Caco-2 (cell line): ENCODE results near the gene DCST1. TPM values are rescaled to one million over a fixed set of nuclear protein-coding genes. Genes with fewer than 3 reads are reported as not detected.
A peak's percentile ranks its signal among the peaks of the same experiment; 100 is the strongest.

Experiments used
- BruUV-seq: library from RNA; stranded (reverse); fragments of 400-500 nt; replicated peaks from 2 replicates; lab custom pipeline; 2021; lab: Mats Ljungman, UMichigan
- CTCF ChIA-PET: fragments of 300-600 bp; sonication (Branson Sonifier 250); formaldehyde crosslinking; loops from one replicate; lab custom pipeline; 2022; ENCODE audit warnings: antibody characterized with exemption; lab: Charles Lee
- POLR2A ChIA-PET: fragments of 300-600 bp; sonication (Branson Sonifier 250); formaldehyde crosslinking; loops from one replicate; lab custom pipeline; 2022; ENCODE audit warnings: antibody characterized with exemption; lab: Charles Lee
- DNase-seq, 2 experiments: peaks; one replicate each; pipeline versions ENCODE4 v3.0.0 to v3.0.0-alpha.2; 2020 to 2022
- H3K27me3 ChIP-seq: replicated peaks from 2 replicates; pipeline ENCODE4 v1.6.0; 2011; ENCODE audit warnings: low read length; ENCODE audit not compliant: control insufficient read depth, insufficient read depth
- H3K36me3 ChIP-seq: 2 replicates; pipeline ENCODE4 v1.5.1; 2011; ENCODE audit warnings: low read length; ENCODE audit not compliant: control insufficient read depth, insufficient read depth
- H3K4me1 ChIP-seq: fragments of 250-450 bp; sonication (Bioruptor Pico); 2 replicates; pipeline ENCODE4 v1.5.1; 2020; ENCODE audit warnings: mild to moderate bottlenecking
- H3K4me3 ChIP-seq: 2 replicates; pipeline ENCODE4 v1.5.1; 2011; ENCODE audit warnings: low read depth, mild to moderate bottlenecking, control low read depth, low read length
- H3K9me3 ChIP-seq: fragments of 250-450 bp; sonication (Bioruptor Pico); 2 replicates; pipeline ENCODE4 v1.5.1; 2020; ENCODE audit warnings: mild to moderate bottlenecking, moderate library complexity
- H3K27ac Mint-ChIP-seq: one replicate; pipeline ENCODE4 v1.8.0; 2022; ENCODE audit warnings: mixed read lengths; ENCODE audit not compliant: unreplicated experiment
- H3K27me3 Mint-ChIP-seq: one replicate; pipeline ENCODE4 v1.8.0; 2022; ENCODE audit warnings: mixed read lengths; ENCODE audit not compliant: insufficient read depth, unreplicated experiment
- H3K36me3 Mint-ChIP-seq: one replicate; pipeline ENCODE4 v1.8.0; 2022; ENCODE audit warnings: mild to moderate bottlenecking, mixed read lengths; ENCODE audit not compliant: insufficient read depth, unreplicated experiment
- H3K4me1 Mint-ChIP-seq: one replicate; pipeline ENCODE4 v1.8.0; 2022; ENCODE audit warnings: low read depth, mixed read lengths; ENCODE audit not compliant: unreplicated experiment
- H3K4me3 Mint-ChIP-seq: one replicate; pipeline ENCODE4 v1.8.0; 2022; ENCODE audit warnings: mild to moderate bottlenecking, moderate library complexity, mixed read lengths; ENCODE audit not compliant: unreplicated experiment
- H3K9me3 Mint-ChIP-seq: one replicate; pipeline ENCODE4 v1.8.0; 2022; ENCODE audit warnings: mixed read lengths; ENCODE audit not compliant: unreplicated experiment
- CTCF ChIP-seq, 2 experiments: fragments of 200-600 bp in 1 of 2; IDR thresholded peaks; 1 replicate in 1 of 2; 2 replicates in 1 of 2; pipeline versions ENCODE4 v1.5.1 to v1.8.0; 2011 to 2022; ENCODE audit warnings: antibody characterized with exemption in 1 of 2, control low read depth in 1 of 2, inconsistent platforms in 1 of 2, low read depth in 1 of 2, low read length in 1 of 2, mild to moderate bottlenecking in 1 of 2, moderate library complexity in 1 of 2; ENCODE audit not compliant: insufficient read depth in 1 of 2, severe bottlenecking in 1 of 2, unreplicated experiment in 1 of 2
- intact Hi-C: fragments of 100-400 bp; cut with micrococcal nuclease; formaldehyde crosslinking; loops from one replicate; pipeline ENCODE4 v1.10.0; 2022; ENCODE audit not compliant: unreplicated experiment
- total RNA-seq: library from RNA; stranded (reverse); gene quantifications from 2 replicates; pipeline ENCODE4 v1.2.3, GENCODE V29; 2022

The DCST1 gene
- total RNA-seq, 1 experiment from 2014 or later: not detected

- H3K4me3 Mint-ChIP-seq: no peak overlapping the region
- no peak overlapping the region for H3K27ac Mint-ChIP-seq
- Histone ChIP-seq H3K4me1 (peaks cover 26% of the 10 kb centered on the region), H3K27me3 (no peaks in the 10 kb centered on the region), H3K9me3 (no peaks in the 10 kb centered on the region), H3K36me3 (no peaks in the 10 kb centered on the region), H3K4me3 (no peak overlapping the region)
- no TSS peak for BruUV-seq
- H3K27me3 Mint-ChIP-seq: peaks cover 6% of the 10 kb centered on the region
- CTCF ChIA-PET: interaction anchor here (2.5 kb wide), 1 partner anchor 81 kb away, joined by 18 read pairs; no protein-coding TSS in a partner anchor
- peaks cover 6% of the 10 kb centered on the region for H3K4me1 Mint-ChIP-seq
- peaks cover 8% of the 10 kb centered on the region for H3K36me3 Mint-ChIP-seq
- H3K9me3 Mint-ChIP-seq: no peaks in the 10 kb centered on the region
- intact Hi-C loops: loop anchor here (10.0 kb wide), 2 partner anchors 212 to 422 kb away; partner anchors contain the start of gene KCNN3
- no peak for TF ChIP-seq CTCF (IDR thresholded peaks at IDR 0.05; ENCODE audit: insufficient read depth in 1 of 2, low read depth in 1 of 2, low read length in 1 of 2, severe bottlenecking in 1 of 2, unreplicated experiment in 1 of 2)
- no peak for DNase-seq
- POLR2A ChIA-PET: no interaction called here
Observed at GRCh38 chr1:155086856-155087535, 53.4 kb downstream of the DCST1 start.

GRCh38 chr1:155091071-155092051, 57.7 kb downstream of the DCST1 start:
- no peak overlapping the region for H3K4me3 ChIP-seq
- TF ChIP-seq CTCF (IDR thresholded peaks at IDR 0.05; ENCODE audit: insufficient read depth in 1 of 2, low read depth in 1 of 2, low read length in 1 of 2, severe bottlenecking in 1 of 2, unreplicated experiment in 1 of 2): peak; percentile 95 to 96
- H3K27ac Mint-ChIP-seq: no peak overlapping the region
- no TSS peak for BruUV-seq
- no peaks in the 10 kb centered on the region for H3K9me3 ChIP-seq
- ChIA-PET POLR2A (interaction anchor here (0.6 to 1.2 kb wide), 4 partner anchors 44 to 82 kb away, joined by 3 to 7 read pairs (median 5); partner anchors contain the start of genes KRTCAP2 and SLC50A1), CTCF (interaction anchor here (0.5 to 4.9 kb wide), 28 partner anchors 9 to 155 kb away, joined by 3 to 147 read pairs (median 4); partner anchors contain the start of genes DPM3, EFNA3, KRTCAP2 and PMVK)
- intact Hi-C loops: no loop called here
- H3K4me1 Mint-ChIP-seq: peaks cover 6% of the 10 kb centered on the region
- peaks cover 8% of the 10 kb centered on the region for H3K4me1 ChIP-seq
- no peaks in the 10 kb centered on the region for H3K36me3 Mint-ChIP-seq
- peak overlapping the region; percentile 47 for H3K4me3 Mint-ChIP-seq
- no peaks in the 10 kb centered on the region for H3K27me3 Mint-ChIP-seq
- H3K27me3 ChIP-seq: no peaks in the 10 kb centered on the region
- no peaks in the 10 kb centered on the region for H3K36me3 ChIP-seq
- no peaks in the 10 kb centered on the region for H3K9me3 Mint-ChIP-seq
- DNase-seq: peak; percentile 85 to 91

- no peaks in the 10 kb centered on the region for H3K9me3 ChIP-seq
- Mint-ChIP-seq H3K9me3 (no peaks in the 10 kb centered on the region), H3K27ac (no peak overlapping the region), H3K27me3 (no peaks in the 10 kb centered on the region), H3K36me3 (no peaks in the 10 kb centered on the region), H3K4me3 (no peak overlapping the region), H3K4me1 (peaks cover 6% of the 10 kb centered on the region)
- no peak for DNase-seq
- POLR2A ChIA-PET: interaction anchor here (0.6 to 1.2 kb wide), 3 partner anchors 75 to 81 kb away, joined by 3 to 7 read pairs (median 6); partner anchors contain the start of gene KRTCAP2
- no TSS peak for BruUV-seq
- H3K36me3 ChIP-seq: no peaks in the 10 kb centered on the region
- CTCF ChIA-PET: interaction anchor here (0.5 to 4.9 kb wide), 16 partner anchors 8 to 102 kb away, joined by 3 to 147 read pairs (median 7); partner anchors contain the start of genes DPM3, EFNA3, KRTCAP2 and SLC50A1
- intact Hi-C loops: no loop called here
- TF ChIP-seq CTCF (IDR thresholded peaks at IDR 0.05; ENCODE audit: insufficient read depth in 1 of 2, low read depth in 1 of 2, low read length in 1 of 2, severe bottlenecking in 1 of 2, unreplicated experiment in 1 of 2): no peak
- no peaks in the 10 kb centered on the region for H3K27me3 ChIP-seq
- H3K4me3 ChIP-seq: no peak overlapping the region
- peaks cover 8% of the 10 kb centered on the region for H3K4me1 ChIP-seq
Observed at GRCh38 chr1:155092131-155092530, 58.5 kb downstream of the DCST1 start.
